GM21786 (cell line): ENCODE data around the gene TMPRSS11B.
"Not testable (repeated sequence)": the region's sequence is repeated elsewhere in the genome, so short reads cannot be mapped to it uniquely, and the experiment has no call there.

Experiments
- ATAC-seq: cut with Tn5 transposase; IDR thresholded peaks from one replicate; pipeline ENCODE4 v1.9.1; 2021; ENCODE audit not compliant: unreplicated experiment

The TMPRSS11B gene

GRCh38 chr4:68228568-68228967, 16.9 kb downstream of the TMPRSS11B start:
- ATAC-seq, result no peak

GRCh38 chr4:68218044-68218443, 27.4 kb downstream of the TMPRSS11B start:
- ATAC-seq, result no peak

- ATAC-seq, result no peak
Observed at GRCh38 chr4:68216501-68216900, 29.0 kb downstream of the TMPRSS11B start.

- no peak for ATAC-seq
Observed at GRCh38 chr4:68209003-68209402, 36.5 kb downstream of the TMPRSS11B start.

GRCh38 chr4:68194305-68194704, 51.2 kb downstream of the TMPRSS11B start:
- ATAC-seq, result not testable (repeated sequence)

- ATAC-seq, result no peak
Observed at GRCh38 chr4:68193194-68193593, 52.3 kb downstream of the TMPRSS11B start.

GRCh38 chr4:68187145-68187544, 58.3 kb downstream of the TMPRSS11B start:
- ATAC-seq, result no peak

GRCh38 chr4:68184923-68185322, 60.6 kb downstream of the TMPRSS11B start:
- no peak for ATAC-seq

GRCh38 chr4:68183417-68183816, 62.1 kb downstream of the TMPRSS11B start:
- no peak for ATAC-seq

GRCh38 chr4:68182382-68182820, 63.1 kb downstream of the TMPRSS11B start:
- ATAC-seq, result no peak

- no peak for ATAC-seq
Observed at GRCh38 chr4:68180849-68181526, 64.5 kb downstream of the TMPRSS11B start.

- no peak for ATAC-seq
Observed at GRCh38 chr4:68176904-68177303, 68.6 kb downstream of the TMPRSS11B start.
